HG02798 (cell line): ENCODE measurements around the gene CFAP61.

Source experiments
- ATAC-seq: cut with Tn5 transposase; IDR thresholded peaks from one replicate; pipeline ENCODE4 v1.9.1; 2021; ENCODE audit warnings: mild to moderate bottlenecking; ENCODE audit not compliant: unreplicated experiment, poor library complexity

The CFAP61 gene

GRCh38 chr20:20407891-20408805 lies 355.8 kb downstream of the CFAP61 start:
- ATAC-seq = no peak

GRCh38 chr20:20409331-20409730 lies 357.0 kb downstream of the CFAP61 start:
- ATAC-seq = no peak
